ENCODE results near the gene SKI.

GRCh38 chr1:2193514-2194281 is 34.4 kb upstream of the SKI start:
- TF ChIP-seq POLR2AphosphoS5 (IDR thresholded peaks at IDR 0.05; ENCODE audit: low read depth, low read length) (no peak), PHF8 (conservative IDR thresholded peaks at IDR 0.05; ENCODE audit: low read depth, low read length) (no peak), CBX5 (IDR thresholded peaks at IDR 0.05; ENCODE audit: low read depth, low read length) (no peak), POLR2A (IDR thresholded peaks at IDR 0.05; ENCODE audit: control extremely low read depth in 1 of 2, low read depth in 2 of 2, low read length in 2 of 2) (no peak), RBBP5 (IDR thresholded peaks at IDR 0.05; ENCODE audit: borderline replicate concordance, low read depth, low read length) (no peak)

All from H1 (cell line).